ENCODE measurements around the gene SYCP2L. TPM values are rescaled to one million over a fixed set of nuclear protein-coding genes. Genes with fewer than 3 reads are reported as not detected.

SYCP2L gene
- total and polyA plus RNA-seq, 2 of the 4 experiments (the other 2 are of a cell fraction): 0.05 TPM; not detected in 1

DNA sequence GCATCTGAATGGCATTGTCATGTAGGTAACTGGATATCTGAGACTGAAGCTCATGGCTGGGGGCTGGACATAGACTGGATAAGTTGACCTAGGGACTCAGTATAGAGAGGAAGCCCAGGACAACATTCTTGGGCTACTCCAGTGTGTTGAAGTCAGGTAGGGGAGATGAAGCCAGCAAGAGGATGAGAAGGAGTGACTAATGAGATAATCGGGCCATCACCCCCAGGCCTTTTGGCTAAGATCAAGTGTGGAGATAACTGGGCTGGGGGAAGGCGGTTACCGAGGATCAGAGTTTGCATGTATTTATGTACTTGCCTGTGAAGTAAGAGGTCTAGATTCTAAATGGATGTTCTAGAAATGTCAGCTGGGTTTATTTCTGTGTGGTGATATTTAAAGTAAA is 83.9 kb downstream of the SYCP2L start:
- Histone ChIP-seq H3K27me3 (ENCODE audit: control insufficient read depth, insufficient read depth, low read length) (no peaks in the 10 kb centered on the region), H2AK5ac (ENCODE audit: low read depth, low read length) (no peak overlapping the region), H3K4me3 (ENCODE audit: insufficient read depth, low read depth, low read length) (no peak overlapping the region), H3K36me3 (ENCODE audit: control insufficient read depth, insufficient read depth, low read length) (no peaks in the 10 kb centered on the region), H3K9ac (ENCODE audit: low read depth, low read length) (no peak overlapping the region), H2BK15ac (ENCODE audit: low read depth, low read length) (peak overlapping the region; percentile 38; the same call in 2 of the 3 replicates), H2AFZ (replicated peaks; ENCODE audit: low read length, poor library complexity) (peak overlapping the region; percentile 44), H3K9me3 (ENCODE audit: control insufficient read depth, insufficient read depth, low read length) (peaks cover 8% of the 10 kb centered on the region), H2AK9ac (replicated peaks; ENCODE audit: low read depth, low read length, poor library complexity) (no peak overlapping the region), H4K91ac (ENCODE audit: insufficient read depth, low read depth, low read length) (peak overlapping the region; percentile 12; the same call in 1 of the 2 replicates), H4K20me1 (ENCODE audit: insufficient read depth, low read length) (no peaks in the 10 kb centered on the region), H3K14ac (replicated peaks; ENCODE audit: low read depth, low read length) (0 out of 2 replicates have a peak overlapping the region, but pooled peaks have one; percentile 15), H3K56ac (ENCODE audit: extremely low read depth, insufficient read depth, low read length) (no peak overlapping the region), H2BK5ac (ENCODE audit: low read depth, low read length, poor library complexity, severe bottlenecking) (no peak overlapping the region), H3K23ac (ENCODE audit: low read depth, low read length) (no peak overlapping the region), H3K4me1 (ENCODE audit: control insufficient read depth, insufficient read depth, low read length) (peaks cover 6% of the 10 kb centered on the region), H3K18ac (ENCODE audit: low read depth, low read length) (no peak overlapping the region), H3K4ac (ENCODE audit: low read depth, low read length) (peak overlapping the region; percentile 38; the same call in 1 of the 2 replicates), H3K9me1 (ENCODE audit: insufficient read depth, low read length) (0 out of 2 replicates have a peak, but pooled peaks cover 4% of the 10 kb centered on the region), H3K27ac (ENCODE audit: insufficient read depth, low read length) (no peak overlapping the region), H3K79me1 (ENCODE audit: low read depth in 1 of 2, low read length in 2 of 2) (no peaks in the 10 kb centered on the region), H4K8ac (ENCODE audit: low read depth in 2 of 2, low read length in 2 of 2) (peak overlapping the region in 1 of 2 experiments; percentile 22; a peak in 1 of 4 replicates), H2BK20ac (ENCODE audit: low read depth, low read length) (peak overlapping the region; percentile 76; the same call in 1 of the 2 replicates), H3K4me2 (ENCODE audit: low read depth, low read length) (no peak overlapping the region), H2BK120ac (ENCODE audit: low read depth, low read length) (peak overlapping the region; percentile 73), H4K5ac (ENCODE audit: low read depth, low read length) (no peak overlapping the region)
- no peak for ATAC-seq (ENCODE audit: low read depth)
- intact Hi-C loops (cut with micrococcal nuclease): no loop called here
- no peak for DNase-seq
- in situ Hi-C loops (cut with MboI; ENCODE audit: low sequenced_read_pairs): no loop called here
- dilution Hi-C loops (cut with HindIII; ENCODE audit: low sequenced_read_pairs, unreplicated experiment): no loop called here
- CTCF ChIA-PET: no interaction called here
- no TSS peak for BruUV-seq (replicated peaks)
- TF ChIP-seq MAZ (IDR thresholded peaks at IDR 0.05; ENCODE audit: borderline replicate concordance, low read depth, low read length): no peak
- TF ChIP-seq, protein P1, sequence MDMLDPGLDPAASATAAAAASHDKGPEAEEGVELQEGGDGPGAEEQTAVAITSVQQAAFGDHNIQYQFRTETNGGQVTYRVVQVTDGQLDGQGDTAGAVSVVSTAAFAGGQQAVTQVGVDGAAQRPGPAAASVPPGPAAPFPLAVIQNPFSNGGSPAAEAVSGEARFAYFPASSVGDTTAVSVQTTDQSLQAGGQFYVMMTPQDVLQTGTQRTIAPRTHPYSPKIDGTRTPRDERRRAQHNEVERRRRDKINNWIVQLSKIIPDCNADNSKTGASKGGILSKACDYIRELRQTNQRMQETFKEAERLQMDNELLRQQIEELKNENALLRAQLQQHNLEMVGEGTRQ (IDR thresholded peaks at IDR 0.05; ENCODE audit: low read depth, low read length): no peak
- TF ChIP-seq, protein P2, sequence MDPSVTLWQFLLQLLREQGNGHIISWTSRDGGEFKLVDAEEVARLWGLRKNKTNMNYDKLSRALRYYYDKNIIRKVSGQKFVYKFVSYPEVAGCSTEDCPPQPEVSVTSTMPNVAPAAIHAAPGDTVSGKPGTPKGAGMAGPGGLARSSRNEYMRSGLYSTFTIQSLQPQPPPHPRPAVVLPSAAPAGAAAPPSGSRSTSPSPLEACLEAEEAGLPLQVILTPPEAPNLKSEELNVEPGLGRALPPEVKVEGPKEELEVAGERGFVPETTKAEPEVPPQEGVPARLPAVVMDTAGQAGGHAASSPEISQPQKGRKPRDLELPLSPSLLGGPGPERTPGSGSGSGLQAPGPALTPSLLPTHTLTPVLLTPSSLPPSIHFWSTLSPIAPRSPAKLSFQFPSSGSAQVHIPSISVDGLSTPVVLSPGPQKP (IDR thresholded peaks at IDR 0.05; ENCODE audit: borderline replicate concordance, low read depth, low read length): no peak
- POLR2A ChIA-PET (ENCODE audit: unreplicated experiment): no interaction called here
- WGBS, 2 experiments (ENCODE audit: extremely low coverage in 2 of 2, insufficient read length in 1 of 2): no CpG with 5 or more reads among the region's 3 CpGs

Data from IMR-90 (cell line).